ENCODE results near the gene ATP6V0B. TPM values are rescaled to one million over a fixed set of nuclear protein-coding genes. Genes with fewer than 3 reads are reported as not detected.
A peak's percentile ranks its signal among the peaks of the same experiment; 100 is the strongest.

The ATP6V0B gene
- total and polyA plus RNA-seq, 9 of the 15 experiments (the other 6 are each of a cell fraction or from before 2014, with no cell fraction given), result 137 to 328 (median 220) TPM

- TF ChIP-seq ZFP91 (CRISPR knock-in tag; IDR thresholded peaks at IDR 0.05) (no peak), SP1 (CRISPR knock-in tag; IDR thresholded peaks at IDR 0.05) (peak; percentile 50; the same call in 1 of the 2 replicates), FOXJ2 (tag; IDR thresholded peaks at IDR 0.05) (no peak), ESRRB (CRISPR knock-in tag; IDR thresholded peaks at IDR 0.05; ENCODE audit: borderline replicate concordance) (no peak), SREBF2 (CRISPR knock-in tag; IDR thresholded peaks at IDR 0.05) (no peak), ZNF318 (IDR thresholded peaks at IDR 0.05; ENCODE audit: borderline replicate concordance in 1 of 2, low read depth in 1 of 2) (no peak), PKNOX1 (IDR thresholded peaks at IDR 0.05) (peak; percentile 88), ARHGAP35 (IDR thresholded peaks at IDR 0.05; ENCODE audit: partially characterized antibody) (peak; percentile 67), SAP30 (IDR thresholded peaks at IDR 0.05; ENCODE audit: borderline replicate concordance, insufficient read depth, low read depth, low read length, poor library complexity, severe bottlenecking) (peak; percentile 32), STAT5A (IDR thresholded peaks at IDR 0.05; ENCODE audit: borderline replicate concordance, low read length) (no peak), MEF2D (tag; conservative IDR thresholded peaks at IDR 0.05; ENCODE audit: low read depth) (no peak), ELF2 (CRISPR knock-in tag; IDR thresholded peaks at IDR 0.05) (no peak), GTF2A2 (tag; IDR thresholded peaks at IDR 0.05) (no peak), FOSL1 (tag; conservative IDR thresholded peaks at IDR 0.05) (no peak), SIN3B (IDR thresholded peaks at IDR 0.05; ENCODE audit: low read depth) (no peak), ZFP30 (CRISPR knock-in tag; IDR thresholded peaks at IDR 0.05; ENCODE audit: borderline replicate concordance) (no peak), NR2F6 (CRISPR knock-in tag; IDR thresholded peaks at IDR 0.05) (no peak)
Observed at GRCh38 chr1:43977376-43978263, 2.9 kb downstream of the ATP6V0B start (continued).

Measured in K562 (cell line).